ENCODE measurements around the gene SPARCL1. TPM values are rescaled to one million over a fixed set of nuclear protein-coding genes. Genes with fewer than 3 reads are reported as not detected.
A peak's percentile ranks its signal among the peaks of the same experiment; 100 is the strongest.

SPARCL1 gene
- total RNA-seq, 1 donor from 2014 or later, result 26.1 TPM

GRCh38 chr4:87545052-87545451, 15.9 kb upstream of the SPARCL1 start:
- no peak for TF ChIP-seq CTCF (IDR thresholded peaks at IDR 0.05)
- H3K9me3 Mint-ChIP-seq (ENCODE audit: low read depth), result no peaks in the 10 kb centered on the region
- H3K27ac Mint-ChIP-seq (ENCODE audit: unreplicated experiment), result no peak overlapping the region
- H3K4me3 Mint-ChIP-seq (ENCODE audit: unreplicated experiment), result no peak overlapping the region
- H3K36me3 Mint-ChIP-seq (ENCODE audit: low read depth), result no peaks in the 10 kb centered on the region
- peaks cover under 1% of the 10 kb centered on the region for H3K27me3 Mint-ChIP-seq (ENCODE audit: low read depth)
- no peaks in the 10 kb centered on the region for H3K4me1 Mint-ChIP-seq (ENCODE audit: low read depth)
- DNase-seq (ENCODE audit: low spot score), result no peak

GRCh38 chr4:87543835-87544461, 14.8 kb upstream of the SPARCL1 start:
- Mint-ChIP-seq H3K27me3 (ENCODE audit: low read depth) (no peaks in the 10 kb centered on the region), H3K9me3 (ENCODE audit: low read depth) (no peaks in the 10 kb centered on the region), H3K4me1 (ENCODE audit: low read depth) (no peaks in the 10 kb centered on the region), H3K27ac (ENCODE audit: unreplicated experiment) (no peak overlapping the region), H3K36me3 (ENCODE audit: low read depth) (no peaks in the 10 kb centered on the region), H3K4me3 (ENCODE audit: unreplicated experiment) (no peak overlapping the region)
- no peak for DNase-seq (ENCODE audit: low spot score)
- TF ChIP-seq CTCF (IDR thresholded peaks at IDR 0.05), result peak; percentile 90

GRCh38 chr4:87542734-87543312, 13.6 kb upstream of the SPARCL1 start:
- Mint-ChIP-seq H3K36me3 (ENCODE audit: low read depth) (no peaks in the 10 kb centered on the region), H3K4me3 (ENCODE audit: unreplicated experiment) (no peak overlapping the region), H3K4me1 (ENCODE audit: low read depth) (no peaks in the 10 kb centered on the region), H3K27ac (ENCODE audit: unreplicated experiment) (no peak overlapping the region), H3K9me3 (ENCODE audit: low read depth) (no peaks in the 10 kb centered on the region), H3K27me3 (ENCODE audit: low read depth) (no peaks in the 10 kb centered on the region)
- DNase-seq (ENCODE audit: low spot score), result no peak
- TF ChIP-seq CTCF (IDR thresholded peaks at IDR 0.05), result no peak

- no peak for TF ChIP-seq CTCF (IDR thresholded peaks at IDR 0.05)
- no peak for DNase-seq (ENCODE audit: low spot score)
These were observed 13.0 kb upstream of the SPARCL1 start for GRCh38 chr4:87541956-87542709.

GRCh38 chr4:87541521-87541920, 12.3 kb upstream of the SPARCL1 start:
- H3K36me3 Mint-ChIP-seq (ENCODE audit: low read depth), result no peaks in the 10 kb centered on the region
- H3K27me3 Mint-ChIP-seq (ENCODE audit: low read depth), result no peaks in the 10 kb centered on the region
- no peak for DNase-seq (ENCODE audit: low spot score)
- no peak overlapping the region for H3K27ac Mint-ChIP-seq (ENCODE audit: unreplicated experiment)
- no peaks in the 10 kb centered on the region for H3K4me1 Mint-ChIP-seq (ENCODE audit: low read depth)
- no peak for TF ChIP-seq CTCF (IDR thresholded peaks at IDR 0.05)
- peaks cover 6% of the 10 kb centered on the region for H3K9me3 Mint-ChIP-seq (ENCODE audit: low read depth)
- H3K4me3 Mint-ChIP-seq (ENCODE audit: unreplicated experiment), result no peak overlapping the region

More at GRCh38 chr4:87541956-87542709, 13.0 kb upstream of the SPARCL1 start:
- H3K4me3 Mint-ChIP-seq (ENCODE audit: unreplicated experiment), result no peak overlapping the region
- H3K27me3 Mint-ChIP-seq (ENCODE audit: low read depth), result no peaks in the 10 kb centered on the region
- no peak overlapping the region for H3K27ac Mint-ChIP-seq (ENCODE audit: unreplicated experiment)
- H3K4me1 Mint-ChIP-seq (ENCODE audit: low read depth), result no peaks in the 10 kb centered on the region
- H3K9me3 Mint-ChIP-seq (ENCODE audit: low read depth), result peaks cover 4% of the 10 kb centered on the region
- no peaks in the 10 kb centered on the region for H3K36me3 Mint-ChIP-seq (ENCODE audit: low read depth)

All from chondrocyte (in vitro differentiated cells).